AG20443 (cell line): ENCODE data around the gene METTL9.
"Not testable (repeated sequence)": the region's sequence is repeated elsewhere in the genome, so short reads cannot be mapped to it uniquely, and the experiment has no call there.

ENCODE experiments used
- DNase-seq: peaks from one replicate; pipeline ENCODE4 v3.0.0; 2012; ENCODE audit warnings: low spot score, mixed read lengths

Gene METTL9

DNA sequence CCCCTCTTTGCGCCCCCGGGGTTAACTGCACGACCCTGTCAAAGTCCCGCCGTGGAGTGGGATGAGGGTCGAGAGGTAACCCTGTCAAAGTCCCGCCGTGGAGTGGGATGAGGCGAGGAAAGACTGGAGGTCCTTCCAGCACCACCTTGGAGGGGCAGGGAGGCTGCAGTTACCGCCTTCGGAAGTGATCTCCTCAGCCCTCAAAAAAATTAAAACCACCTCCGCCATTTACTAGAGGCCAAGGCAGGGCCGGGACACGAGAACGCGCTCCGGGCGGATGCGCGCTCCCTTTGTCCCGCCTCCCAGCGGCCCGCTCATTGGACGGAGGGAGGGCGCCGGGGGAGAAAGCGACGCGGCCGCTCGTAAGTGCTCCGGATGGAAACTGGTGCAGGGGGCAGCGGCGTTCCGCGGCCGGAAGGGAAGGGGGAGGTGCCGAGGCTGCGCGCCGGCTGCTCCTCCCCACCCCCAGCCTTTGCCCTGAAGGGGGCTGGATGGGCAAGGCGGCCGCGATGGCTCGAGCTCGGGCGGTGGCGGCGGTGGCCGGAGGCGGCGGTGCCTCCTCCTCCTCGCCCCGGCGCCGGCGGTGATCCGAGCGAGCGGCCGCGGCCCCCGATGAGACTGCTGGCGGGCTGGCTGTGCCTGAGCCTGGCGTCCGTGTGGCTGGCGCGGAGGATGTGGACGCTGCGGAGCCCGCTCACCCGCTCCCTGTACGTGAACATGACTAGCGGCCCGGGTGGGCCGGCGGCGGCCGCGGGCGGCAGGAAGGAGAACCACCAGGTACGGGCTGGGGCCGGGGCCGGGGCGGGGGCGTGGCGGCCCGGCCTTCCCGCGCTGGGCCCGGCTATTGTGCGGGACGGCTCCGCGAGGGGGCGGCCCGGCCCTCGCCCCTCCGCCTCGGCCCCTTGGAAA is at the start of gene METTL9:
TSS of gene METTL9 (plus strand) at position 456 of the 909 bp plus-strand sequence. CDS start at position 613, 157 bp downstream.
- DNase-seq, result peak; percentile 98

DNA sequence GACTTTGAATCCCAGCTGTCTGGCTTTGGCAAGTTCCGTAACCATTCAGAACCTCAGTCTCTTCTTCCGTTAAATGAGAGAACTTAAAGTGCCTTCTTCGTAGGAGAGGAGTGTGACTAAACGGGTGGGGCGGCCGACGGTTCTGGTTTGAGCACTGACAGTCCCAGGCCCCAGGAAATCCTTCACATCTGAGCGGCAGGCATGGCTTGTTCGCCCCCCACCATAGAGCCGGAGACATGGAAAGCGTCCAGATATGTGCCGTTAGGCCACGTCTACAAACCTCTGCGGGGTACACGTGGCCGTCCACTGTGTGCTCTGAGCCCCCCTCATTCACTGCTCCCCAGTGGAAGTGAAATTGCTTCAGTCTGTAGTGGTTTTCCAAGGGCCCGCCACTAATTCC is 49.4 kb upstream of the METTL9 start:
- not testable (repeated sequence) for DNase-seq

DNA sequence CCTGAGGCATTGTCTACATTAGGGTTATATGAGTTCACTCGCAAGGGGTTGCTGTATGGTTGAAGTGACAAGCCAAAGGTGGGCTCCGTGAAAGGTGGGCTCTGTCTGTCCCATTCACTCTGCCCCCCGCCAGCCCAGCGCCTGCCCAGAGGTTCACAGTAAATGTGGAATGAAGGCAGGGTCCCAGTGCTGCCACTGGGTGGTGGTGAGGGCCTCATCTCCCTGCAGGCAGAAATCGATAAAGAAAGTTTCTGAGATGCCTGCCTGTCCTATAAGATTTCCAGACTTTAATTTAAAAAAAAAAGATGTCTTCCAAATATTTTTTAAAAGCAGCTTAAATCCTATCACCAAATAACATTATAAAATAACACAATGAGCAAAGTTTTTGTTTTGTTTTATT is 48.9 kb upstream of the METTL9 start:
- not testable (repeated sequence) for DNase-seq

DNA sequence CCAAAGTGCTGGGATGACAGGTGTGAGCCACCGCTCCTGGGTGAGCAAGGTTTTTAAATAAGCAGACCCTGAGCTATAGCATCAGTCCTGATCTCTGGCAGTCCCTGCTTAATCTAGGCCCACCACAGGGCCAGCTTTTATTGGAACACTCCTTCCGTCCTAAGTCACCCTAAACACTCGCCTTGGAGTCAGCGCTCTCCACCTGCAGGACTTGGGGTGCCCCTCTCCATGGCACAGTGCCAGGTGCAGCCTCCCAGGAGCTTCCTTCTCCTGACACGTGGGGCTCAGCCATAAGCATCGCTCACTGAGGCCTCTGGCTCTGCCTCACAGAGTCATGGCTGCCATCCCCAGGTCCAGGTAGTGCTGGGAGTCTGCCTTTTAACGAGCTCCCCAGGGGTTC is 48.3 kb upstream of the METTL9 start:
- not testable (repeated sequence) for DNase-seq

DNA sequence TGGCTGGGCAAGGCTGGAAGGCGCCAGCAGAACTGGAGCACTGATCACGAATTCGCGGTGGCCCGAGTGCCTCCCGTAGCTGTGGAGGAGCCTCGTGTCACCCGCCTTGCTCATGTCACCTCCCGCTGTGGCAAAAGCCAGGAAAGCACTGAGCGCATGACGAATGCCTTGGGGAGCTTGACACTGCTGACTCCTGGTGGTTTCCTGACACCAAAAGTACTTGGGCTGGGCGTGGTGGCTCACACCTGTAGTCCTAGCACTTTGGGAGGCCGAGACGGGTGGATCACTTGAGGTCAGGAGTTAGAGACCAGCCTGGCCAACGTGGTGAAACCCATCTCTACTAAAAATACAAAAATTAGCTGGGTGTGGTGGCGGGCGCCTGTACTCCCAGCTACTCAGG is 47.8 kb upstream of the METTL9 start:
- not testable (repeated sequence) for DNase-seq

DNA sequence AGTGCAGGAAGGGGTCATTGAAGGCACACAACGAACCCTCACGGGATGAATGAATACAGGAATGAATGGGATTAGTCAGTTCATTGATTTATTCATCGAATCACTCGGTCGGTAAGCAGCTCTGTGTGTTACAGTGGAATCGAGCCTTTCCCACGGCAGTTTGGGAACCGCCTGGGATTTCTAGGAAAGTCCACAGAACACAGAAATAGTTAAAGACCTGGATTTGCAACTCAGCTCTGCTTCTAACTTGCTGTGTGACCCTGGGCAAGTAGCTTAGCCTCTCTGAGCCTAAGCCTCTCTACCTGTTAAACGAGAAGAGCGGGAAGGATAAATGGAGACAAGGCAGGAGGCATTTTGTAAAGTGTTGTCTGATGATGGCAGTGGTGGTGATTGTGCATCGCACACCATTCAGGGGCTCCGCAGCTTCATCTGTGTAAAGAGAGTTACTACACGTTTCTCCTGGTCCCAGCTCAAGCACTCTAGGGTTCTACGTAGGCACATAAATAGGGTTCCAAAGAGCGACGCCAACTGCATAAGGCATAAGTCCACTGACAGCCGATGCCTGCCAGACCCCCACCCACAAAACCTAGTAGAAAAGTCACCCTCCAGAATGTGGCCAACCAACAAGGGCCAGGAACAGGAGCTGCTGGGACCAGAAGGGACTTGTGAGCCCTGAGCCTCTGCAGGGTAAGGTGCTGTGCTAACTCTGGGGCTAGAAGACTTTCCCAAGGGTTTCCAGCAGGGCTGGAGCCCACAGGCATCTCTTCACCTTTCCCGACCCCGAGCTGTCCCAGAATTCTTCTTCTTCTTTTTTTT is 45.7 kb upstream of the METTL9 start:
- DNase-seq, result not testable (repeated sequence)

DNA sequence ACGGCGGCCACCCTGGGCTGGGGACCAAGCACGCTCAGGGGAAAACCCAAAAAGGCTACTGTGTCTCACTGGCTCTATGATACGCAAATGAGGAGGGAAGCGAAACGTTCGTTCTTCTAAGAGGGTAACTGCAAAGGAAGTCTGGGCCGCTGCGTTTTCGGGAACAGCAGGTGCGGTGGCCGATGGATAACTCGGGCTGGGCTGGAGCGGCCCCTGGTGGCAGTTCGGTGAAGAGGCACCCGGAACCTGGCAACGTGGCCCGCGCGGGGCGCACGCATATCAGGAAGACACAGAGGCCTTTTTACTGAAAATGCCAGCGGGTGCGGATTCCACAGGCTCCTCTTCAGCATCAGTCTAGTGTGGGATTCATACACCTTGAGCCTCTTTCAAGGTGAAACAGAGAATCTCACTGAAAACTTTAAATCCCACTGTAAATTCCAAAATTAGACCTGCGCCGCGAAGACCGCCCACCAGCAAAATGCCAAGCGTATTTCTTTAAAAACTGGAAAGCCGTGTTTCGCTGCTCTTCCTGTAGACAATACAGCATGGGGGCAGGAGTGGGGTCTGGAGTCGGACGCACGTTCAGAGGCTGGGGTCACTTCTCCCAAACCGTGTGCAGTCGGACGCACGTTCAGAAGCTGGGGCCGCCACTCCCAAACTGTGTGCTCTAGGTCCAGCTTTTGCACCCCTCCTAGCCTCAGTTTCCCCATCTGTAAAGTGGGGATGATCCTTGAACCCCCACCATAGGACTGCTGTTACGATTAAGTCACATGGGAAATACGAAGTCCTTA is 44.4 kb upstream of the METTL9 start:
- peak; percentile 96 for DNase-seq

DNA sequence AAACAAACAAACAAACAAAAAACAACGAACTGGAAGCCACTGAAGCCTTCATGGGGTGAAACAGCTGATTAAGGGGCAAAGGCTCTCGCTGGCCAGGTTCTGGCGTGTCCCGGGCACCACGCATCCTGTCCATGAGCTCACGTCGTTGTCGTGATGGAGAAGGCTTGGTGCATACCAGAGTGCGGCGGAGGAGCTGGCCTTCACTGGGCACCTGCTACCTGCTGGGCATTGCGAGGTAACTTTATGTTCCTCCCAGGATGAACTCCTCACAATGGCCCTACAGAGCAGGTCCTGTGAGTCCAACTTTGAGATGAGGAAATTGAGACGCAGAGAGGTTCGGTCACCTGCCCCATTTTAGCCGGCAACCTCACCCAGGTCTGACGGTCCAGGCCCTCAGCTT is 43.8 kb upstream of the METTL9 start:
- DNase-seq, result not testable (repeated sequence)

DNA sequence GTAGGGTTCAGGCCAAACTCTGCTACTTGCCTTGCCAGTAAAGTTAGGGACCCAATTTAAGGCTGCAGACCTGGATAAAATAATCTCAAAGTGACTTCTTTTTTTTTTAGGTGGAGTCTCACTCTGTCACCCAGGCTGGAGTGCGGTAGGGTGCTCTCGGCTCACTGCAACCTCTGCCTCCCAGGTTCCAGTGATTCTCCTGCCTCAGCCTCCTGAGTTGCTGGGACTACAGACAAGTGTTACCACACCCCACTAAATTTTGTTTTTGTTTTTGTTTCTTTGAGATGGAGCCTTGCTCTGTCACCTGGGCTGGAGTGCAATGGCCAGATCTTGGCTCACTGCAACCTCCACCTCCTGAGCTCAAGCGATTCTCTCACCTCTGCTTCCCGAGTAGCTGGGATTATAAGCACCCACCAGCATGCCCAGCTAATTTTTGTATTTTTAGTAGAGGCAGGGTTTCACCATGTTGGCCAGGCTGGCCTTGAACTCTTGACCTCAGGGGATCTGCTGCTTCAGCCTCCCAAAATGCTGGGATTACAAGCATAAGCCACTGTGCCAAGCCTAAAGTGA is 43.3 kb upstream of the METTL9 start:
- not testable (repeated sequence) for DNase-seq

DNA sequence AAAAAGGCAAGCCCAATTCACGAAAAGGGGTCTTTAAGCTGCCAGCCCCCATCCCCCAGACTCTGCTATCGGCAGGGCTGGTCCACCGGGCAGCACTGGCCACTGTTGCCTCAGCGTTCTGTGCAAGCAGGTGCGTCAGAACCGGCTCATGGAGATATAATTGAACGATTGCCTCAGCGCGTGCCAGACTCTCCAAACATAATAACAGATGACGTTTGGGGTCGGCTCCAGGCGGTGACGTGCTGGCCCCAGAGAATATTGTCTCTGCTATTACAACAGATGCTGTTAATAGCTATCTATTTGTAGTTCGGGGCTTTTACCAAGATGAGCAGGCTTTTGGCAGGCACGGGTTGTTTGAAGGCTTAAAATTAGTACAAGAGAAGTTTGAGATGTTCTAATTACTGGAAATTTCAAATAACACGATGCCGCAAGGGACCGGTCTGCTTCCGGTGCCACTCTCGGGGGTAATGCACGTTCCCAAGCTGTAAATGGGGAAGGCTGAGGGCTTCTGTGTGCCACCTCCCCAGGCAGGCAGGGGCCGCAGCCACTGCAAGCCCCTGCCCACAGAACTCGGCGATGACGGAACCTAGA is 42.6 kb upstream of the METTL9 start:
- DNase-seq, result peak; percentile 84

DNA sequence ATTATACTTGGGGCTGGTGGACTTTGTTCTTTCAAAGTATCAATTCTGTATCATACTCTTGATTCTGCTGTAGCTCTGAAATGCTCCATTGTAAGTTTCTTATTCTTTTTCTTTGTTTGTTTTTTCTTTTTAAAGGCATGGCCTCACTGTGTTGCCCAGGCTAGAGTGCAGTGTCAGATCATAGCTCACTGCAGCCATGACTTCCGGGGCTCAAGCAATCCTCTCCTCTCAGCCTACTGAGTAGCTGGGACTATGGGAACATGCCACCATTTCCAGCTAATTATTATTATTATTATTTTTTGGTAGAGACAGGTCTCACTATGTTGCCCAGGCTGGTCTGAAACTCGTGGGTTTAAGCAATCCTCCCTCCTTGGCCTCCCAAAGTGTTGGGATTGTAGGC is 38.9 kb upstream of the METTL9 start:
- DNase-seq, result no peak

DNA sequence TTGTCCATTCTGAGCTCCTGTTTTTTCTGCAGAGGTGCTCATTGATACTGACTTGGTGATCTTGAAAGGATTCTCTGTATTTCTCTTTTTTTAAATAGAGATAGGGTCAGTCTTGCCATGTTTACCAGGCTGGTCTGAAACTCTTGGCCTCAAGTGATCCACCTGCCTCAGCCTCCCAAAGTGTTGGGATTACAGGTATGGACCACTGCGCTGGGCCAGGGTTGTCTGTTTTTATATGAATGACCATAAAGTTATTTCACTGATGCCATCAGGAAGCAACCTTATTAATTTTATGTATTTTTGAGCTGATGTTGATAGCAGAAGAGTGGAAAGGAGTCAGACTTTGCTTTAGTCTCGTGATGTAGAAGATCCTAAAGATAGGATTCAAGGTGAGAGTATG is 35.7 kb upstream of the METTL9 start:
- no peak for DNase-seq

DNA sequence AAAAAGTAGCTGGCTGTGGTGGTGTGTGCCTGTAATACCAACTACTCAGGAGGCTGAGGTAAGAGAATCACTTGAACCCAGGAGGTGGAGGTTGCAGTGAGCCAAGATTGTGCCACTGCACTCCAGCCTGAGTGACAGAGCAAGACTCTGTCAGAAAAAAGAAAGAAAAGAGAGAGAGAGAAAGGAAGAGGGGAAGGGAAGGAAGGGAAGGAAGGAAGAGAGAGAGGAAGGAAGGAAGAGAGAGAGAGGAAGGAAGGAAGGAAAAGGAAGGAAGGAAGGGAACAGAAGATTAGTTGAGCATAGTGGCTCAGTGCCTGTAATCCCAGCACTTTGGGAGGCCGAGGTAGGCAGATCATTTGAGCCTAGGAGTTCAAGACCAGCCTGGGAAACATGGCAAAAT is 35.0 kb upstream of the METTL9 start:
- DNase-seq, result not testable (repeated sequence)

DNA sequence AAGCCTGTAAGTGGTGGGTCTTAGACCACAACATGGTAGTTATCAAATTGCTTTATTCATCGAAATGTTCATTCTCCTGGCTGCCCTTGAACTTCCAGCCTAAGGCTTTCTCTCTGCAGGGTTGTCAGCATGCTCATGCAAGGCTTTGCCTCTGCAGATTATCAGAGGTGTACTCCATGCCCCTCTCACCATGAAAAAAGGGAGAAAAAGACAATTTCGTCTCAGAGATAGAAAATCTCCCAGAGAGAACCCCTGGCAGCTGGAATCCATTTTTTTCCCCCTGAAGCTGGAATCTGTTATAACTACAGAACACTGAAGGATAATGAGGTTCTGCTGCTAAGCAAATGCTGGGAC is 33.9 kb upstream of the METTL9 start:
- DNase-seq, result no peak

DNA sequence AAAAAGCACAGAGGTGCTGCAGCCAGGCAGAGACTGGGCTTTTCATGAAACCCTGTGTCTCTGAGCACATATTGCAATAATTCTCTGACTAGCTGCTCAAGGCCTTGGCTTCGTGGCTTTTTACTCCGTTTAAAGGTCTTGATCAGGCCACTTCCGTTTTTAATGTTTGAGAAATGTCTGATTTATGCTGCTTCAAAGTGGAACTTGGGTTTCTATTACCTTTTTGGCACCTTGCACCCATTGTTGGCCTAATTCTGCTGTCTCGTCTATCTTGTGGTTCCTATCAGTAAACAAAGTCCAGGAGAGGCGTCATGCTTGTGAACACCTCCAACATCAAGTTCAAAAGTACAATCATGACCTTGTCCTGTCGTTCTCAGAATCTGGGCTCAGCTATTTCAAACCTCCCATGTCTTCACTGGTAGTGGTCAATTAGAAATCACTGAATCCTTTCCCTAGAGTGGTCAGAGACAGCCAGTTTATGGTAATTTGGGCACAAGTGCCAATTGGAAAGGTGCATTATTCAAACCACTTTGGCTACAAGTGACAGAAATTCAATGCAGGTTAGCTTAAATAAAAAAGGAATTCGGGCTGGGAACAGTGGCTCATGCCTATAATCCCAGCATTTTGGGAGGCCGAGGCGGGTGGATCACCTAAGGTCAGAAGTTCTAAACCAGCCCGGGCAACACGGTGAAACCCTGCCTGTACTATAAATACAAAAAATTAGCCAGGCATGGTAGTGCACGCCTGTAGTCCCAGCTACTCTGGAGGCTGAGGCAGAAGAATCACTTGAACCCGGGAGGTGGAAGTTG is 33.3 kb upstream of the METTL9 start:
- DNase-seq, result peak; percentile 30

DNA sequence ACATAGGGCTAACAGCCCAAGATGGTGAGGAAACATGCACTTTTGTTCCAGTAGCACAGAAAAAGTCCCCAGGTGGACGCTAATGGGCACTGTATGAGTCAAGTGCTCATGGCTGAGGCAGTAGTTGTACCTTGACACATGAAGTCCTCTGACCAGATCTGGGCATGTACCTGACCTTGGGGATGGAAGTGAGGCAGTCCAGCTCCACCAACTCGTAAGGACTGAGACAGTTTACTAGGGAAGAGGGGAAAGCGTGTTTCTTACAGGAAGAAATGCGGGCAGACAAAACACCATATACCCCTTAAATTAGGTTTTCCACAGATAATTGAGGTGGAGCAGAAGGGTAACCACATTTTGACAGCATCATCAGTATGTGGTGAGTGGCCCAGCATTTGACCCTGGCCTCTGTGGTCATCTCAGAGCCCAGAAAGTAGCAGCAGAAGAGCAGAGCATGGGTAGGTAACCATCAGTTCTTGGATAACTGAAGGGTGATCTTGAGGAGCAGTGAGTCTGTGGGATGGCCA is 32.4 kb upstream of the METTL9 start:
- no peak for DNase-seq

DNA sequence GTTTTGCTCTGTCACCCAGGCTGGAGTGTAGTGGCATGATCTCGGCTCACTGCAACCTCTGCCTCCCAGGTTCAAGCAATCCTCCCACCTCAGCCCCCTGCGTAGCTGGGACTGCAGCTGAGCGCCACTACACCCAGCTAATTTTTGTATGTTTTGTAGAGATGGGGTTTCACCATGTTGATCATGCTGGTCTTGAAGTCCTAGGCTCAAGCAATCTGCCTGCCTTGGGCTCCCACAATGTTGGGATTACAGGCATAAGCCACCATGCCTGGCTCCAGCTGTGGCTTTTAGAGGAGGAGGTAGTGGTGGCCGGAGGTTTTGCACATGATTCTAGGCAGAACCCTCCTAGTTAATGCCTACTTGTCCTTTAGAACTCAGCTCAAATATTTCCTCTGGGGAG is 31.9 kb upstream of the METTL9 start:
- DNase-seq, result not testable (repeated sequence)

DNA sequence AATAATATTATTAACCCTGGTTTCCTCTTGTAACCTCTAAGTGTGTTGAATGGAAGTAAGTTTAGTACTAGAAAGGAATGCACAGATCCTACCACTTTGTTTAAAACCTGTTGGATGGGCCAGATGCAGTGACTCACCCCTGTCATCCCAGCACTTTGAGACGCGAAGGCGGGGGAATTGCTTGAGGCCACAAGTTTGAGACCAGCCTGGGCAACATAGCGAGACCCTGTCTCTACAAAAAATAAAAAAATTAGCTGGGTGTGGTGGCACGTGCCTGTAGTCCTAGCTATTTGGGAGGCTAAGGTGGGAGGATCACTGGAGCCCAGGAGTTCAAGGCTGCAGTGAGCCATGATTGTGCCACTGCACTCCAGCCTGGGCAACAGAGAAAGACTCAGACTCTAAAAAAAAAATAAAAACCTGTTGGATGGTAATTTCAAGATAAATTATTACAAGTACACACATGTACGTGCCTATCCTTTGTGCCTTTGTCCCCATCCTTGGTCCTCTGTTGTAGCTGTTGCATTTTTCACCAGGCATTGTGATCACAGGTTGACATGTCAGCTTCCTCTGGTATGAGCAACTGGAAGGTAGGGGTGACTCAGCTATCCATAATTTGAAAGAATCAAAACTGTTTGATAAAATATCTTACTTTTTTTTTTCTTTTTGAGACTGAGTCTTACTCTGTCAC is 30.7 kb upstream of the METTL9 start:
- no peak for DNase-seq

DNA sequence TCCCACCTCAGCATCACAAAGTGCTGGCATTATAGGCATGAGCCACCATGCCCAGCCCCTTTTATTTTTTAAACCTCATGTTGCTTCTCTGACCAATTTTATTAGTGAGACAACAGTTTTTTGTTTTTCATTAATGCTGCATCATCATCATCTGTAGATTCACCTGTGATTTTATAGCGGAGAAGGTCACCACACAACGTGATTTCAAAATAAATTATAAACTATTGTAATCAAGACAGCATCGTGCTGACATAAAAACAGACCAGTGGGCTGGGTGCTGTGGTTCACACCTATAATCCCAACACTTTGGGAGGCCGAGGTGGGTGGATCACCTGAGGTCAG is 28.7 kb upstream of the METTL9 start:
- DNase-seq, result no peak

DNA sequence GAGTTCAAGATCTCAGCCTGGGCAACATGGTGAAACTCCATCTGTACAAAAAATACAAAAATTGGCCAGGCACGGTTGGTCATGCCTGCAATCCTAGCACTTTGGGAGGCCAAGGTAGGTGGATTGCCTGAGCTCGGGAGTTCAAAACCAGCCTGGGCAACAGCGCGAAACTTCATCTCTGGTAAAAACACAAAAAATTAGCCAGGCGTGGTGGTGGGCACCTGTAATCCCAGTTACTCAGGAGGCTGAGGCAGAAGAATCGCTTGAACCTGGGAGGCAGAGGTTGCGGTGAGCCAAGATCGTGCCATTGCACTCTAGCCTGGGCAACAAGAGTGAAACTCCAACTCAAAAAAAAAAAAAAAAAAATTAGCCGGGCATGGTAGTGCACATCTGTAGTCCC is 25.9 kb upstream of the METTL9 start:
- DNase-seq, result not testable (repeated sequence)
